Measurements from ENCODE around the gene RANGRF.

- TF ChIP-seq SIN3A (IDR thresholded peaks at IDR 0.05; ENCODE audit: borderline replicate concordance, insufficient read depth, low read length), result 0 out of 2 replicates have a peak, but pooled peaks have one; percentile 48
- peak; percentile 81; the same call in 1 of the 2 replicates for TF ChIP-seq POLR2AphosphoS5 (IDR thresholded peaks at IDR 0.05; ENCODE audit: low read depth, low read length)
- TF ChIP-seq REST (IDR thresholded peaks at IDR 0.05; ENCODE audit: insufficient read depth in 1 of 2, low read depth in 2 of 2, low read length in 2 of 2), result no peak
- TF ChIP-seq TAF1 (IDR thresholded peaks at IDR 0.05; ENCODE audit: borderline replicate concordance, insufficient read depth, low read length), result peak; percentile 48; the same call in 1 of the 2 replicates
Measured at GRCh38 chr17:8326511-8327302, 38.2 kb downstream of the RANGRF start.
